HG02623 (cell line): Measurements from ENCODE around the gene OR10C1.

Experiments
- ATAC-seq: cut with Tn5 transposase; IDR thresholded peaks from one replicate; pipeline ENCODE4 v1.9.1; 2021; ENCODE audit warnings: moderate library complexity; ENCODE audit not compliant: unreplicated experiment

OR10C1 gene

DNA sequence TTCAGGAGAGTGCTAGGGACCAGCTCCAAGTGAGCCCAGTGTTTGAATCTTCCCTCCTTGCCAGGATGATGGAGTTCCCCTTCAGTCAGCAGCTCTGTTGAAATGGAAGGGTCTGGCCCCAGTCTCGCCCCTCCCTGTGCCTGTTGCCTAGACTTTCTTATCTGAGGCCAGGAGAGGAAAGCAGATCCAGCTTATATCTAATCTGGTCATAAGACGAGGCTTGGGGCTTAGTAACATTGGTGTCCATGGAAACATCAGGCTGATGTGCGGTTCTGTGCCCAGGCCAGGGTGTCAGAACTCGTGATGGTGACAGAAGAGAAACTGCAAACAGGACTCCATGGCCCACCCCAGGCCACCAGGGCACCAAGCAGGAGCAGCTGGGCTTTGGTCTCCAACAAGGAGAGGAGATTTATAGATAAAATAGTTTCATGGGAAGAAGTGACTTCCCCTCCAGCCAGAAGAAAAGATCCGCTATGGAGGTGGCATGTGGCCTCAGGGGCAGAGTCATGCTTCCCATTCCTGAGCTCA lies 38.9 kb downstream of the OR10C1 start:
- no peak for ATAC-seq

DNA sequence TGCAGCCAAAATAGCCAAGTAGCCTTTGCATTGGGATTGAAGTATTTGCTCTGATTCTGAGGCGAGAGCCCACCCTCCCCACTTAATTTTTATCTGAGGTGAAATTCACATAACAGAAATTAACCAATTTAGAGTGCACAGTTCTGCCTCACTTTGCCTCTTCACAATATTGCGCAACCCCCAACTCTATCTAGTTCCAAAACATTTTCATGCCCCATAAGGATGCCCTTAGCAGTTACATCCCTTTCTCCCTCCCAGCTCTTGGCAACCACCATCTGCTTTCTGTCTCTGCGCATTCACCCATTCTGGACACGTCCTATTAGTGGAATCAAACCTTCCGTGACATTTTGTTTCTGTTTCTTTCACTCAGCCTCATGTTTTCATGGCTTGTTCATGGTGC lies 39.6 kb downstream of the OR10C1 start:
- no peak for ATAC-seq

DNA sequence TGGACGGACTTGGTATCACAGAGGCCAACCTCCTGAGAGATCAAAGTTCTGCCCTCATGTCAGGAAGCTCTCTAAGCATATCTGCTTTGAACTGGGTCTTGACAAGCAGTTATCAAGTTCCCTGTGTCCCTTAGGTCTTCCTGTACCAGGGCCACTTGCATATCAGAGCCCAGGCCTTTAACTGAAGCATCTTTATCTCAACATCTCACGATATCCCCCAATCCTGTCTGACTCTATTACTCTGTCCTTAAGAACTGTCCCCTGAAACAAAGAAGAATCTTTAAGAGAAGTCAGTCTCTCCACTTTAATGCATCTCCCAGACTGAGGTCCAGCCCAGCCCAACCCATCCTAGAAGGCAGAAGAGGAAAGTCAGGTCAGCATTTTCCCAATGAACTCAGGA lies 40.5 kb downstream of the OR10C1 start:
- ATAC-seq = no peak

DNA sequence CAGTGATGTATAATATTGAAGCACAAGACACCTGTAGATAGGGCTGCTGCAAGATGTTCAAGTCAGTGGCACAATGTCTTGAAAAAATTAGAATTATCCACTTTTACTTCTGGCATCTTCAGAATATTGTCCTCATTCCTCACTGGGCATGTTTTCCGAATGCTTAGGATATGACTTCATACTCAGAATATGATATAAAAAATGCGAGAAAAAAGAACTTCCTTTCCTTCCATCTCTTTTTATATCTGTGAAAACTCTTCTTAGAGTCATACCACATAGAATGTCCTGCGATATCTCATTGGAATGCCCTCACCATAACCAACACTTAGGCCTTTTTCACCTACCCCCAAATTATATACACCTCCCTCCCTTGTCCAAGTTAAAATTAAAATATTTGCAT lies 44.1 kb downstream of the OR10C1 start:
- no peak for ATAC-seq

DNA sequence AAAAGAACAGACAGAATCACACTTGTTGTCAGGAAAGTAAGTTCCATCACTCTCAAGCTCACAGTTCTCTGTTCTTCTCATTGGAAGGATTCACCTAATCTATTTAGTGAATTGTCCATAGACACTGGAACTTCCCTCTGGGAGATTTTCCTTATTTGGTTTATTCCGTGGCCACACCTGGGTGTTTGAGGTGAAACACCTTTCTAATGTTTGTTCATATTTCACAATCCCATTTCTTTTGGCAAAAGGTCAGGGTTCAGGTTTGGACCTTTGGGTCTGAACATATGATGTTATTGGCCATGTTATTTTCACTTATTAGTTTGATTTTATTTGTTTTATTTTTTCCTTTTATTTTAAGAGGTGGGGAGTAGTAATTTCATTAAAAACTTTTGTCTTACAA lies 44.6 kb downstream of the OR10C1 start:
- ATAC-seq = no peak

DNA sequence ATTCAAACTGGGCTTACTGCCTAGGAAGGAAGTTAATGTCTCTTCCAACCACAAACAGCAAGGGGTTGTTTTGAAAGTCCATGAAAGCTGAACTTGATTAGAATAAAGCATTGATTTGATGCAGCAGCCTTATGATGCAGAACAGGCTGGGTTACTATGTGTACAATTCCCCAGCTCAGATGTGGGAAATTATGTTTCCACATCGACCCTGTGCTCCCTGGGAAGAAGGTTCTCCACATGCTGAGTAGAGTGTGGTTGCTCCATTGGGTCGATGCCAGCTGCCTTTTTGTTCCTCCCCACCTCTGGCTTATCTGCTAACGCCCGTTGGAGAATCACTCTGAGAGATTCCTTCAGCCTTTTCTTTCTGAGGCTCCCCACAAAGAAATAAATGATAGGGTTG lies 47.5 kb downstream of the OR10C1 start:
- ATAC-seq = no peak

DNA sequence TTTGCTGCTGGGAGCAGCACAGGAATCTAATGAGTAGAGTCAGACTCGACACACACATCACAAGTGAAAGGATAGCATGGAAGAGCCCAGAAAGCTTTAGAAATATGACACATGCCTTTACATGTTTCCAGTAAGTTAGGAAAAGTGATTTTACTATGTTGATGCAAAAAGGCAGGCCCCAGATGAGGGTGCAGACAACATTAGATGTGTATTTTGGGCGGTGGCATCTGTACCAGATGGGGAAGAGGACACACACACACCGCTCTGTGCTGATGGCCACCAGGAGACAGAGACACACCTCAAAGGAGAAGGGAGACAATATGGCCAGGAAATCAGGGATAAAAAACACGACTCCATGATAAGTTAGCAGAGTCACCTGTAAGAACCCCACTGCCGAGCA lies 48.0 kb downstream of the OR10C1 start:
- ATAC-seq = no peak

DNA sequence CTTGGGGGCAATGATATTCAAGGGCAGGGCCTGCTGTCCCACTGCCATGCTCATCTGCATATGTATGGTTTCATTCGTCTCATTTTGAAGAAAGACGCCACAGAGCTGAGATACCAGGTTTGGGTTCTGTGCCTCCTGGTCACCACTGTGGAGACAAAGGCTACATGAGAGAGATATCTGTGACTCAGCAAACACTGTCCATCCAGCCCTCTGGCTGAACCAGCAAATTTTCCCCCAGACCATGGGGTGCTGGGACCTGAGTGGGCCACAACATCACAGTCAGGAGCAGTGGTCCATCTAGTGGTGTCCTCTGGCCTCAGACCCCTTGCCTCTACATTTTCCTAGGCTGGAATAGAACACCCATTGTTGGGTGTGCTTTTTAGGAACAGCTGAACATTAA lies 48.6 kb downstream of the OR10C1 start, which contains the start of gene MAS1L:
MAS1L (minus strand) TSS at position 297 of the 400 bp plus-strand sequence; CDS start at position 243, 54 bp downstream.
- no peak for ATAC-seq

DNA sequence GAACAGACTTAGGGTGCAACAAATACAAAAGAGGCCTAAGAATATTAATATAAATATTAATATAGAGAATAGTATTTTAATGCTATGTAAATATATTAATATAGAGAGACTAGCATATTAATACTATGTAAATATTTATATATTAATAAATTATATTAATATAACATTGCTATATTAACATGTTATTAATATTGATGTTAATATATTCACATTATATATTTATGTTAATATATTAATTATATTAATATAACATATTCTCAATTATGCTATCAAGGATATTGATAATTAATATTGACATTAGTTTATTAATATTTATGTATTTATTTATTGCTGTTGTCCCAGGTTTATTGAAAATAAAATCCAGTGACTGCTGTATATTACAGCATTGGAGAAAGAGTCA lies 49.8 kb downstream of the OR10C1 start:
- ATAC-seq = no peak

DNA sequence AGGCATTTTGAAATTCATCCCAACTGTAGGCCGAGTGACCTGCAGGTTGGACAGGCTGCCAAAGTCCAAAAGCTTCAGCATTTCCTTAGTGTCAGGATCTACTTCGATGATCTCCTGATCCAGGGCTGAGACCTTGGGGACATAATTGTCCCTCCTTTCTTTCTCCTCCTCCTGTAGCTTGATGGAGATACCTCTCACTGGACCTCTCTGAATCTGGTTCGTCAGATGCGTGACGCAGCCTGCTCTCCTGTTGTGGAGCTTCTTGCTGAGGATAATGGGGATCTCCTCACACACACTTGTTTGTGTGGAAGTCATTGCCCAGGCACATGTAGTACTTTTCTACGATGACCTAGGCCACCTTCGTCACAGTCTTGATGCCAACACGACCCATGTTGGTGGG lies 50.2 kb downstream of the OR10C1 start:
- ATAC-seq = no peak

DNA sequence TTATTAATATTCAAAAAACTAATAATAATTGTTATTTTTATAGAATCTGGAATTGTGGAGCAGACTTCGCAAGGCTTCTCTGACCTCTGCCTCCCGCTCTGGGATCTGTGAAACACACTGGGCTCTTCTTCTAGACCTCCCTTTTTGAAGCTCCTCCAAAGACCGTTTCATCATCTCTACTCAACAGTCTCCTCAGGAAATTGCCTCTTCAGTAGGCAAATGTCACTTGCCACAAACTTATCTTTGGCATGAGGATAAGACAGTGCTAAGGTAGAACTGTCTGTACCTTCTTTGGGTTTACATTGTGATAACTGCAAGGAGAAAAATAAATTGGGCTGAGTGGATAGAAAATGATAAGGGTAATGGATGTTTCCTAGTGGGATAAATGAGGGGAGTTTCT lies 50.9 kb downstream of the OR10C1 start:
- no peak for ATAC-seq

DNA sequence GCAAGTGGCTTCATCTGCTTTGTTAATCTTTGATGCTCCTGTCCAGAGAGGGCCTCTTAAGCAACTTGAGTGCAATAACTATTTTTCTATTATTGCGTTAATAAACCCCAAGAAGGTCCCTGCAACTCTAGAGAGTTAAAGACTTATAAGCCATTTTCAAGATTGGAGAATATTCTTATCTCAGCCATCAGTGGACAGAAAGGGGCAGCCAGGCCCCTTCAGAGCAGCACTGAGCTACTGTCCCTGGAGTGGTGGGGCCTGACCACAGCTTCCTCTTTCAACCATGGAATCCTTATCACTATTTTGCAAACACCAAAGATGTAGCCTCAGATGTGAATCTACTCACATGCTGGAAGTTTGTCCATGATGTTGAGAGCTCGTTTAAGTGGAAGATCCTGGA lies 51.4 kb downstream of the OR10C1 start:
- ATAC-seq = no peak
